HG03565 (cell line): Measurements from ENCODE around the gene SPOCK1.

Experiments
- ATAC-seq: cut with Tn5 transposase; IDR thresholded peaks from one replicate; pipeline ENCODE4 v1.9.1; 2021; ENCODE audit warnings: mild to moderate bottlenecking, moderate library complexity; ENCODE audit not compliant: unreplicated experiment

SPOCK1 gene

DNA sequence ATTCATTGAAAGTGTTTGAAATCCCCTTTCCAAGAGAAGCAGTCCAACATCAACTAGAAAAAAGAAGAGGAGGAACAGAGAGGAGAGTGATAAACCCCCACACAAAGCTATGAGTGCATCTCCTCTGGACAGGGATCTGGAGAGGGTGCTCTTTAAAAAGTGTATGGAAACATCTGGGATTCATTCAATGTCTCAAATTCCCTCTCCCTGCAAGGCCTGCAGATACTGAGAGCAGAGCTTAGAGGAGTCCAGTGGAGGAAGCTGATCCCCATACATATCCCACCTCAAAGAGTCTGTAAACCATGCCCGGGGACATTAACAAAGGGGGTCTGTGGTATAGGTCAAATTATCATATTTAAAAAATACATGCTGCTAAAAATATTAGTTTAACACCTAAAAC, 2.2 kb downstream of the SPOCK1 start:
- ATAC-seq = no peak

DNA sequence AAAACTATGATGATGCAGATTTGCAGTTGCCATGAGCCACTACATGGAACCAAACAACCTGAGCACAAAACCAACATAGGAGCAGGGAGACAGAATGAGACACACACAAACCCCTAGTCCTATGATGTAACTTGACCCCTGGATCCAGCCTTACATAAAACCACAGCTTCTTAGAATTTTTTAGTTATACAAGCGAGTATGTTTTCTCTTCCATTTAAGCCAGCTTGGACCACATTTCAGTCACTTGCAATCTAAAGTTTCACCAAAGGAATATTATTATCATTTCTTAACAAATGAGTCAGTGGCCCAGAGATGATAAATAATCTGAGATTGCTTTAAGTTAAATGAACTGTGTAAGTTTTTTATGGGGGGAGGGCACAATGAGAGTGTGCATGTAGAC, 6.8 kb downstream of the SPOCK1 start:
- ATAC-seq = no peak

DNA sequence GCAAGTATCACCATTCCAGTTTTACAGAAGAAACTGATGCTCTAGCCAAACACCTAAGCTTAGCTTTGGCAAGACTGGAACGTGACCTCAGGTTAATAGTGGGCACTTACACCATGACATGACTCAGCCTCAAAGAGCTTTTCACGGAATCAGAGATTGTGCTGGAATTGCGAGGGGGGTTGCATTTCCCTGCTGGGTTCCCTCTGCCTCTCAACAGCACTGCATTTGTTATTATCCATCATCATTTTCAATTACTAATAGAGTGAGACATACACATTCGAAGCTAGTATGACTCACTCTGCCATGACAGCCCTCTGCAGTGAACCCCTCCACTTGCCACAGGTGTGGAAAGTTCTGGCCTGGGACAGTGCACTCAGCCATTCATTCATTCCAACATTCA, 8.0 kb downstream of the SPOCK1 start:
- ATAC-seq = no peak

DNA sequence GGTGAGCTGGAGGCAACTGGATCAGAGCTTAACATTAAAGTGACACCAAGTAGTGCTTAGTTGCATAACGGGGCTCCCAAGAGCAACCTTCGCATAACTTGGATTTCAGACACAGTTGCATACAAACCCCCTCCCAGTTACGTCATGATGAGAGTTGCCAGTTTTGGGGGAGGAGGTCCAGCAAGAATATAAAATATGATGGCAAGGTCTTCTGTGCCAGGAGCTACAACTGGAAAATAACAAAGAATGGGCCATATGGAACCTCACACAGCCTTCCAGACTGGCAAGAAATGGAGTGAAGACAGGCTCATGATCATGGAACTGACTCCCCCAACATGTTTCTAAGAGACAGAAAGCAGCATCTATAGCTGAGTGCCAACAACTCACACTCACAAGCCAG, 8.5 kb downstream of the SPOCK1 start:
- ATAC-seq = no peak

DNA sequence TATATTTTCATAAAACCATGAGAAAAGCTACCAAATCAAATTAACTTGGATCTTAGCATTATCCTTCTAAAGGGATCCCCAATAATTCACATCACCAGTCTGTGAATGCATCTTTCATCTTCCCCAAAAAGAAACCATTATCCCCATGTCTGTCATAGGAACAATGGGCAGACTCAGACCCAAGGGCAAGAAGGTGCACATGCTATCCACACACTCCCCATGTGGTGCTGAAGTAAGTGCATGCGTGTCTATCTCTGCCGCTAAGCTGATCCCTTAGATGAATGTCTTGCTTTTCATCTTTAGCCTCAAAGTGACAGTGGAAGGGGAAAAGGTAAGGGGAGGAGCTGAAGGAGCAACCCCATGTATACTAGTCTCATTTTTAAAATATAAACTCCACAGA, 10.2 kb downstream of the SPOCK1 start:
- no peak for ATAC-seq

DNA sequence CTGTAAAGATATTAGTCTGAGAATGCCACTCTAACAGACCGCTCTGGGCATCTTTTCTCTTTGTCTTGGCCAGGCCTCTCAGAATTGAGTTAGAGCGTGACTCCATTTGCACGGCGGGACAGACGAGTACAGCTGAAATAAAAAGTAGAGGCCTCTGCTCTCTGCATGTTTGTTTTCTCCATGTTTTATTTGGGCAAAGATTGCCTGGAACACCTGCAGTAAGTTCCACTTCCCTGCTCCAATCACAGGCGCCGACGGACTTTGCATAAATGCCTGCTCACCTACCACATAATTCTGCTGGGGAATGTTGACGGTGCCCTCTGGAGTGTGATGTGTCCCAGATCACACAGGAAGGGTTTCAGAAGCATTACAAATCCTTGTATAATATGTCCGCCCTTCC, 10.6 kb downstream of the SPOCK1 start:
- ATAC-seq = no peak

DNA sequence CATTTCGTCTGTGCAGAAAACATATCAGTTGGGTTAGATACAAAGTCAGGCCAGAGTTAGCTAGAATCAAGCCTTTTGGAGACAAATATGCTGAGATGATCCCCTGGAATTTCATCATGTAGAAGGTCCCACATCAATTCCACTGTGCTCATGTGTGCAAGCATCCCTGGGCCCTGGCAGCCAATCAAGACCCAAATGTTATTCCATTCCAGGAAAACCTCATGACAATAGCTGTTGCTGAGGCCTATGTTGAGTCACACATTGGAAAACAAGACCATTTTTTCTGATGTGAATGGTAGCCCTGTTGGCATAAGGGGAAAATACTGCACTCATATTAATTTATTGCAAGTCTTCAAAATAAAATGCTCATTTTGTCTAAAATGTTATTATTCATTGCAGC, 11.5 kb downstream of the SPOCK1 start:
- ATAC-seq = no peak

DNA sequence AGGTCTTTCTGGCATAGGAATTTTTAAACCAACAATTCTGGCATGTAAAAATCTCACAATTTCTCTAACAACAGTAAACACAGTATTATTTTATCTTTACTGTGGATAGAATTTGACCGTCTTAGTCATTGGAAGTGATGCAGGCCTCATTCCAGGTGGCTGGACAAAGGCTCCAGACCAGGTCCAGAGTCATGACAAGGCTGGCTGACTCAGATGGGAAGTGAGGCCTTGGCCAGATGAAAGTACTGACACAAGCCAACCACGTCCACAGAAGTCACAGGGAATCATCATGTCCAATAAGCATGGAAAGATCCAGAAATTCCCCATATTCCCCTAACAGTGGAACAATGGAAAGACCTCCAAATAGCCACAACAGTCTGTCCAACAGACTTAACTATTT, 12.4 kb downstream of the SPOCK1 start:
- ATAC-seq = no peak

DNA sequence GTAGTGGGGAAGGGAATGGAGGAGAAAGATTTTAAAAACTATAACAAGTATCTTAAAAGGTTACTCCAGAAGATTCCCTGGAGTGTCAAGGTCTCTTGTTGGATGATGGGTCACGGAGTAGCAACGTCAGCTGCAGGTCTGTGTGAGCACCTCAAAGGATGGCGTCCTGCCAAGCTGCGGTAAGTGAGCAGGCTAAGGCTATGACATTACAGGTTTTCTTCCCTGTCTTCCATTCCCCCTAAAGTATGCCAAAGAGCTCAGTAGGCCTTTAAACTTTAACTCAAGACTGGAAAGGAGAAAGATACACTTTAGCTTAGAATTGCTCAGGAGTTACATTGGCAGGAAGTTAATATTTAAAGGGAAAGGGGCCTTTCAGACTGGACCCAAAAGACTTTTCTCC, 17.5 kb downstream of the SPOCK1 start:
- no peak for ATAC-seq

DNA sequence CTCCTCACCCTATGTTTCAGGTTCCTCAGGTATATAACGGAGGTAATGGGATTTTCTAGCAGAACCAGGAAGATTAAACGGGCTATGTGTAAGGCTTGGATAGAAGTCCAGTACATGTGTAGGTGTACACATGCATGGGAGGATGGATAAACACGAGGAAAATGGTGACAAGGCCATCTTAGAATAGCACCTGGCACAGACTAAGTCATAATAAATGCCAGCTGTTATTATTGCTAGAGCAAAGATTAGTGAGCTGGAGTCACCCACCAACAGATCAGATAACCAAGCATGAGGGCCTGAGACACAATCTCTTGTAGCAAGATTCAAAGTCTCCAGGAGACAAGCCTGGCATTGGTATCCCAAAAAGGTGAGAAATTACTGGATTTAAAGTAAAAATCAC, 21.1 kb downstream of the SPOCK1 start:
- no peak for ATAC-seq

DNA sequence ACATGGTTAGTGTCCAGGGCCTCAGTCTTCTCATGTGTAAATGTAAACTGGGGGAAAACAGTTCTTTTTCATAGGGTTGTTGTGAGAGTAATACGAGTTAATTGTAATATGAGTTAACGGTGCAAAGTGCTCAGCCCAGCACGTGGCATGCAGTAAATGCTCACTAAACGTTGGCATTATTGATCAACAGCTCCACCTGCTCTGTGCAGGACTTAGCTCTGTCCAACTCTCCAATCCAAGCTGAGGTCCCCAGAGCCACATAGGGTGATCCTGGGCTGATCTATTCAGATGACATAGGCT, 28.3 kb downstream of the SPOCK1 start:
- no peak for ATAC-seq

DNA sequence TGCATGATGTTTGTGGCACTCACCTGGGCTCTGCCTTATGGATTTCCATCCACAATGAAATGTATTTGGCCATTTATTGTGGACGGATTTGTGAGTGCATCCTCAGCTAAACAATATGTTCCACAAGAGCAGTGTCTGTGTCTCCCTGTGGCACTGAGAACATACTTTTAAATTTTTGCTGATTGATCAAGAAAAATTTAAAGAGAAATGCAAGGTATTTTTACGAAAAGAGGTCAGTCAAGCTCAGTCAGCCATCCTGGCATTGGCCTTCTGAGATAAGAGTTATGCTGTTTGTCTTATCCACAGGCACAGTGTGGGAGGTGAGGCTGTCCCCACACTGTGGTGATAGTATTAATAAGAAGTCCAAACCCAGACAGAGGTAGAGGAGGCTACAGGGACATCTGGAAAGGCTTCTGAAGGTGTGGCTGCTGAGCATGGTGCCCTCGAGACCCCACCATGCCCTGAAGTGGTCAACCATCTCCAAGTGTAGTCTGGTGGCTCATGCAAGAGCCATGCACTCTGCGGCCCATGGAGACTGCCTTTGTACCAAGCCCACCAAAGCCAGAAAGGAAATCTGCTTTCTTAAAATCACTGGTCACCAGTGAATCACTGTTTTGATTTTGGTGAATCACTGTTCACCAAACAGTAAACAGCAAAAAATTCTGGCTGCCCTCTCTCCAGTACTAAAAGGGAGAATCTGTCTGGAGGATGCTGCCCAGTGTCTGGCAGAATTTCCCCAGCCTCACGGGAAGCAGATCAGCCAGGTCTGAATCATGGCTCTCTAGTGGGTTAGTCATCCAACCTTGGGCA, 28.8 kb downstream of the SPOCK1 start:
- no peak for ATAC-seq

DNA sequence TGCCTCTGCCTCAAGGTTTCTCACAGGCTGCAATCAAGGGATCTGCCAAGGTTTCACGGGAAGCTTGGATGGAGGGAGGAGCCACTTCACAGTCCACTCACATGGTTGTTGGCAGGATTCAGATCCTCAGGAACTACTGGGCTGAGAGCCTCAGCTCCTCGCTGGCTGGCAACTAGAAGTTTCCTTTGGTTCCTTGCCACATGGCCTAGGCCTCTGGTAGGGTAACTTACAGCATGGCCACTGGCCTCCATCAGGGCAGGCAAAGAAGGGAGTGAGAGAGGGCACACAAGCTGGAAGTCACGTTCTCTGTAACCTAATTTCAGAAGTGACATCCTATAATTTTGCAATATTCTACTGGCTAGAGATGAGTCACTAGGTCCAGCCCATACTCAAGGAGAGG, 32.2 kb downstream of the SPOCK1 start:
- no peak for ATAC-seq

DNA sequence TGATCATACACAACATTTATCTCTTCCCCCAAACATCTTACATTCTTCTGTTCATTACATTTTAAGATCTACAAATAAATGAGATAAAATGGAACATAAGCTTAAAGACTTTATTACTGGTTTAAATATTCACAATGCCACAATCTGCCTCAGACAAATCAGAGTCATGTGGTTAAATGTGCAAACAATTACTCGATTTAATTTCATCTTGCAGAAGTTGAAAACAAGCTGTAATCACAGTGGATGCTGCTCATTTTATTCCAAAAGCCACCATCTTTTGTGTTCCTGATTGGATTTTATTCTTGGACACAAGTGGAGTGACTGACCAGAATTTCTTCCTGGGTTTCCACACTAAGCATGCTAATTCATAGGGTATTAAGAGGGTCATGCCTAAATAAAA, 33.2 kb downstream of the SPOCK1 start:
- no peak for ATAC-seq

DNA sequence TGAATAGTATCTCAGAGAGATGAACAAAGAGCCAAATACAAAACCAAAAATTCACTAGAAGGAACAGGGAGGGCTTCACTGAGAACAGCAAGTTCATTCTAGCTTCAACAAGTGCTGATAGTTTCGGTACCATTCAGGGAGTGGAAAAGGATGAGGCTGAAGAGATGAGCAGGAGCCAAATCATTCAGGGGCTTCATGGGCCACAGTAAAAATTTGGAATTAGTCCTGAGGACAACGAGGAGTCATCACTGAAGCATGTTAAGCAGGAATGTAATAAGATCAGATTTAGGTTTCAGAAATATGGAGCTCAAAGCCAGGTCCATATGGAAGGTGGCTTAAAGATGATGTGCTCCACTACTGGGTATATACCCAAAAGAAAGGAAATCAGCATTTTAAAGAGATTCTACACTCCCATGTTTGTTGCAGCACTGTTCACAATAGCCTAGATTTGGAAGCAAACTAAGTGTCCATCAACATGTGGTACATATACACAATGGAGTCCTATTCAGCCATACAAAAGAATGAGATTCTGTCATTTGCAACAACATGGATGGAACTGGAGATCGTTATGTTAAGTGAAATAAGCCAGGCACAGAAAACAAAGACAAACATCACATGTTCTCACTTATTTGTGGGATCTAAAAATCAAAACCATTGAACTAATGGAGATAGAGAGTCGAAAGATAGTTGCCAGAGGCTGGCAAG, 36.2 kb downstream of the SPOCK1 start:
- no peak for ATAC-seq

DNA sequence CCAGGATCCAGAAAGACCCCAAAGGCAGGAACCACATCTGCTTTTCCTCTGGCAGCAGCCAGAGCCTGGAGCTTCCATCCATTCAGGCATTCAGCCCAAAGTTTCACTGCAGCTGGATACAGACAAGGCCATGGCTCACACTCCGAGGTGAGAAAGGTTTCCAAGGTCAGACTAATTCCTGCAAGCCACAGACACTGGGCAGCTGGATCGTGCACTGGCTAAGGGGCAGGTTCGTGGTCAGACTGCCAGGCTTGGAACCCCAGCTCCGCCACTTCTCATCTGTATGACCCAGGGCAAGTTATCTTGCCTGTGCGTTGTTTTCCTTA, 36.9 kb downstream of the SPOCK1 start:
- no peak for ATAC-seq

DNA sequence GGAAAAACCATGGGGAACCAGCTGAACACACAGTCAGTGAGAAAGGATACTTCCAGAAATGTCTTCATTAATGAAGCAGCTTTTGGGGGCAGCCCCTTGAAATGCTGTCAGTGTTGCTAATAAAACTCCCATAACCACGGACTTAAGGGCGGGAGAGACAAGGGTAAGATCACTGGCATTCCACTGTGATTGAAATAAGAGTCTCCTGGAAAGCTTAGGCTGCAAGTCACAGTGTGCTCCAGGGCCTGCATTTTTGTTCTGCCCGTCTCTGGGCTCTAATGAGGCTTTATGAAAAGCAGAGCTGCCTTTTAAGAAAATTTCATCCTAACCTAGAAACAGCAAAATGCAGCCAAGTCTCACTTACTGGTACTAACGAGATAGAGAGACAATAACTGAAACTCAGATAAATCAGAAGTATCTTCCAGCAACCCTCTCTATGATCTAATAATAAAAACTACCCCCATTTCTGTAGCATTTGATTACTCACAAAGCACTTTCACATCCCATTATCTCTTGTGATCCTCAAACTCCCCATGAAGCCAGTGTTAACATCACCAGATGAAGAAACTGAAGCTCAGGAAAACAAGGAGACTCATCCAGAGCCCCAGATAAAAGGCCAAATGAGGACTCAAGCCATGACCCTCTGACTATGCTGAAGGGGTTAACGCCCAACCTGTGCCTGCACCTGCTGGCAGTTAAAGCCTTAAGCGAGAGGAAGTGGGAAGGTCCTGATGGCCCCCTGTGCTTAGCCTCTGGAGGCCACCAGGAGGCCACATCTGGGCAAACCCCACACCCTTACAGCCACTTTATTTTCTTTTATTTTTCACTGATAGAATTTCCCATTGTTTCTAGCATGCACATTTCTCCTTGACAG, 37.5 kb downstream of the SPOCK1 start:
- no peak for ATAC-seq

DNA sequence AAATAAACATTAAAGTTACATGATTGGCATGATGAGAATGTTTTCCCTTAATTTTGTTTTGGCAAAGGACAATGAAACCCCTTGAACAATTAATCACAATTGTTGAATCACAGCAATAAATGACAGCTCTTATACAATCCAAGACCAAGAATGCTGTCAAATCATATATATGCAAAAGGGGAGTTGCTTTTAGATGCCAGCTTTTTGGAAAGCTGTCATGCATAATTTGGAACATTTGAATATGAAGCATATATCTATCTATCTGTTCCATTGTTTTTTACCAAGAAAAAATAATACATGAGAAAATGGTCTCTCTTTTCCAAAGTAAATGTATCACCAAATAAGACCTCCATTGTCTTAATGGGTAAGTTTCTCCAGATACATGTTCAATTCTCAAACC, 44.5 kb downstream of the SPOCK1 start:
- no peak for ATAC-seq

DNA sequence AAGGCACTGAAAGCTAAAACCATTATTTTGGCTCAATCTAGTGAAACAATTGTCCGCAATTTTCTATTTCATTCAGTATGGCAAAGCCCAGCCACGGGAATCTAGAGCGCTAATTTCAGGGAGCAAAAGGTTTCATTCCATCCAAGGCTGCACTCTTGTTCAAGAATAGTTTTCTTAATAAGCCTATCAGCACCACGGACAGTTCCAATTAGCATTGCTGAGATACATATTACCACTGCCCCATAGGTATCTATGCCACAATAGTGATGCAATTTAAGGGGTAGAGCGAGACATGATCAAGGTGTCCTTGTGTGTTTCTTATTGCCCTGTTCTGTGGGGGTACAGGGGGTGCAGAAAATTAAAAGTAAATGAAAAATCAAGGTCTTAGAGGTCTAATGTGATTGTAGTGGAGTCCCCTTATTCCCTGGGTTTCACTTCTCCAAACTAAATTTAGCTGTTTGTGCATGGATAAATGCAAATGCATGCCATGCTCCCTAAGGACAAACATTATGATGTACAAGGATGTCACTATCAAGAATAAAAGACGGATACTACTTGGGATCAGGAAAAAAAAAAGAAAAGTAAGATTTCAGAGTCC, 45.5 kb downstream of the SPOCK1 start:
- ATAC-seq = no peak

DNA sequence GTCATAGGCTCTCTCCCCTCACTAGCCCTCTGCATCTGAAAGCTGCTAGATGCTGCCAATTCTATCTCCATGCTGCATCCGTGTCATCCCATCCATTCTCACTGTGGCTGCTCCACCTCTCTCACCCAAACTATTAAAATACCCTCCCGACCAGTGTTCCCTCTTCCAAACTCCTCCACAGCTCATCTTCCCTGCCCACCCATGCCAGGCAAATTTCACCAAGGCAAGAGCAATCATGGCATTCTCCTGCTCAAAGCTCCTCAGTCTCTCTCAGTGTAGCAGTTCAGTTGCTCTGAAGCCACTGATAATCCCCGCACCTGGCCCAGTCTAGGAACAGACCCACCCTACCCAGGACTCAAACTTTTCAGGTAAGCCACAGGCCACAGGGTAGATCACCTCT, 48.4 kb downstream of the SPOCK1 start:
- no peak for ATAC-seq

DNA sequence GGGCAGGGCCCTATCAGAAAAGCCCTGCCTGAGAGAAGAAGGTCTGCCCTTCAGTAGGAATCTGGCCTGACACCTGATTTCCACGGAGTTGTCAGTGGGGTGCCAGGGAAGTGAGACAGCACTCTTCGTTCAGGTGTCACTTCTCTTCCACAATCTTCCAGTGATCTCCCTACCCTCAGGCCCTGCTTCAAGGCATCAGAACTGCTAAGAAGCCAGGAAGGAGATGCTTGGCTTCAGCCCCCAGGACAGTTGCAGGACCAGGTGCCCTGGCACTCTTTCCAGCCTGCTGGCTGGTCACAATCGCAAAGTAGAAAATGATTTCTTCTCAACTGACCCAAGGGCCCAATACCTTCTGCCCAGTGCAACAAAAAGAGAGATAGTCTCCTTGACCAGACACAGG, 50.3 kb downstream of the SPOCK1 start:
- ATAC-seq = no peak

DNA sequence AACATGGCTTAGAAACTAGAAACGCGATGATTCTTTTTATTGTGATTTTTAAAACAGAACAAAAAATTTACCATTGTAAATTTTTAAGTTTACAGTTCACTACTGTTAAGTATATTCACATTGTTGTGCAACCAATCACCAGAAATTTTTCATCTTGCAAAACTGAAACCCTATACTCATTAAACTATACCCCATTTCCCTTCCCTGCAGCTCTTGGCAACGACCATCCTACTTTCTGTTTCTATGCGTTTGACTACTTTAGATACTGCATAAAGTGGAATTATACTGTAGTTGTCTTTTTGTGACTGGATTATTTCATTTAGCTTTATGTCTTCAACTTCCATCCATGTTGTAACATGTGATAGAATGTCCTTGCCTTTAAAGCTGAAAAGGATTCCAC, 52.5 kb downstream of the SPOCK1 start:
- no peak for ATAC-seq
